Fibroblast of lung (primary cell): ENCODE results near the gene ELMO1. TPM values are rescaled to one million over a fixed set of nuclear protein-coding genes. Genes with fewer than 3 reads are reported as not detected.
A peak's percentile ranks its signal among the peaks of the same experiment; 100 is the strongest.

ENCODE experiments used
- DNase-seq, 2 donors: peaks; one replicate each; pipeline versions ENCODE4 v3.0.0 to v3.0.0-alpha.2; 2010; ENCODE audit warnings: low read depth in 2 of 2
- H2AFZ ChIP-seq: 2 replicates; pipeline ENCODE4 v1.5.1; 2012; ENCODE audit warnings: low read length, control low read depth, inconsistent platforms
- H3K27ac ChIP-seq: 2 replicates; pipeline ENCODE4 v1.5.1; 2011; ENCODE audit warnings: low read length, control low read depth; ENCODE audit not compliant: insufficient read depth
- H3K27me3 ChIP-seq: 2 replicates; pipeline ENCODE4 v1.5.1; 2011; ENCODE audit warnings: mild to moderate bottlenecking, low read length; ENCODE audit not compliant: control insufficient read depth, insufficient read depth
- H3K36me3 ChIP-seq: 2 replicates; pipeline ENCODE4 v1.5.1; 2011; ENCODE audit warnings: low read length; ENCODE audit not compliant: control insufficient read depth, insufficient read depth
- H3K4me1 ChIP-seq: 2 replicates; pipeline ENCODE4 v1.5.1; 2011; ENCODE audit warnings: low read length; ENCODE audit not compliant: control insufficient read depth, insufficient read depth; ENCODE audit errors: extremely low read depth
- H3K4me2 ChIP-seq: 2 replicates; pipeline ENCODE4 v1.5.1; 2011; ENCODE audit warnings: low read length, control low read depth; ENCODE audit not compliant: insufficient read depth; ENCODE audit errors: extremely low read depth
- H3K4me3 ChIP-seq, 4 experiments: fragments of 200-600 bp in 1 of 4; sonication (generic) in 1 of 4; replicated peaks in 1 of 4; 2 replicates each; pipeline ENCODE4 v1.5.1; 2011 to 2016; ENCODE audit warnings: low read length in 4 of 4, low read depth in 3 of 4, mild to moderate bottlenecking in 3 of 4, control low read depth in 2 of 4, inconsistent platforms in 1 of 4, mixed read lengths in 1 of 4; ENCODE audit not compliant: insufficient read depth in 1 of 4; ENCODE audit errors: control extremely low read depth in 1 of 4
- H3K79me2 ChIP-seq: 2 replicates; pipeline ENCODE4 v1.5.1; 2012; ENCODE audit warnings: mild to moderate bottlenecking, low read length, inconsistent platforms; ENCODE audit not compliant: control insufficient read depth, insufficient read depth
- H3K9ac ChIP-seq: 2 replicates; pipeline ENCODE4 v1.5.1; 2011; ENCODE audit warnings: mild to moderate bottlenecking, low read length, control low read depth; ENCODE audit not compliant: insufficient read depth
- H3K9me3 ChIP-seq: 2 replicates; pipeline ENCODE4 v1.5.1; 2012; ENCODE audit warnings: low read depth, low read length; ENCODE audit not compliant: control insufficient read depth, insufficient read depth
- H4K20me1 ChIP-seq: 2 replicates; pipeline ENCODE4 v1.5.1; 2011; ENCODE audit warnings: low read length; ENCODE audit not compliant: control insufficient read depth, insufficient read depth; ENCODE audit errors: extremely low read depth
- EZH2 ChIP-seq: IDR thresholded peaks from 2 replicates; pipeline ENCODE4 v1.5.1; 2012; ENCODE audit warnings: low read length, control low read depth, mild to moderate bottlenecking; ENCODE audit errors: missing control alignments
- polyA plus RNA-seq, 2 donors: library from polyadenylated mRNA; depleted of rRNA in 1 of 2; stranded (reverse) in 1 of 2; unstranded in 1 of 2; fragments of >200 nt; gene quantifications; 2 replicates each; pipeline ENCODE4 v1.2.1, GENCODE V29; 2011 to 2012; ENCODE audit warnings: missing spikeins in 1 of 2
- total RNA-seq: library from RNA; depleted of rRNA; stranded (reverse); fragments of >200 nt; gene quantifications from 2 replicates; pipeline ENCODE4 v1.2.1, GENCODE V29; 2014
- TF ChIP-seq, protein P1 (sequence below), 2 donors: IDR thresholded peaks in 1 of 2; conservative IDR thresholded peaks in 1 of 2; 1 replicate in 1 of 2; 2 replicates in 1 of 2; pipeline ENCODE4 v1.5.1; 2011 to 2012; ENCODE audit warnings: low read length in 2 of 2, control low read depth in 1 of 2, inconsistent platforms in 1 of 2, low read depth in 1 of 2, mild to moderate bottlenecking in 1 of 2

The ELMO1 gene
- total and polyA plus RNA-seq, 2 donors (not counting 1 experiment from before 2014, with no cell fraction given) = 0.50 TPM; not detected in 1

DNA sequence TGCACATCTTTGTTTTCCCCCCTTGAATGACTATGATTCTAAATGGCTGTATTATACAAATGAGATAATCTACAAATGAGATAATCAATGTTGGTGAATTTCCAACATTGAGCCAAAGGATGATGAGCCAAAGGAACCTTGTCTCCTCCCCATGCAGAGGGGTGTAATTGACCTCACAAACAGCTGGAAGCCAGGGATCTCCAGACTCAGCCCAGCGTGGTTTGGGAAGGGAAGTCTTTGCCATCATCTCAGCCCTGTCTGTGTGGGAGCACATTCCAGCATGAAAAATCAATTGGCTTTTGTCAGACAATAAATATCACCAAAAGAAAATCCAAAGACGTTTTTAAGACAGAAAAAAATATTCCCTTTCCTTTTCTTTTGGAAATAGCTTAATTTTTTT lies 452.9 kb downstream of the ELMO1 start:
- Histone ChIP-seq H3K4me2 (no peak overlapping the region), H3K27ac (no peak overlapping the region), H3K4me3 (no peak overlapping the region), H3K4me1 (no peaks in the 10 kb centered on the region), H4K20me1 (no peaks in the 10 kb centered on the region), H3K79me2 (no peaks in the 10 kb centered on the region), H3K9me3 (no peaks in the 10 kb centered on the region), H3K9ac (no peak overlapping the region), H3K27me3 (no peaks in the 10 kb centered on the region), H3K36me3 (no peaks in the 10 kb centered on the region), H2AFZ (no peak overlapping the region)
- no peak for DNase-seq
- TF ChIP-seq, protein P1, sequence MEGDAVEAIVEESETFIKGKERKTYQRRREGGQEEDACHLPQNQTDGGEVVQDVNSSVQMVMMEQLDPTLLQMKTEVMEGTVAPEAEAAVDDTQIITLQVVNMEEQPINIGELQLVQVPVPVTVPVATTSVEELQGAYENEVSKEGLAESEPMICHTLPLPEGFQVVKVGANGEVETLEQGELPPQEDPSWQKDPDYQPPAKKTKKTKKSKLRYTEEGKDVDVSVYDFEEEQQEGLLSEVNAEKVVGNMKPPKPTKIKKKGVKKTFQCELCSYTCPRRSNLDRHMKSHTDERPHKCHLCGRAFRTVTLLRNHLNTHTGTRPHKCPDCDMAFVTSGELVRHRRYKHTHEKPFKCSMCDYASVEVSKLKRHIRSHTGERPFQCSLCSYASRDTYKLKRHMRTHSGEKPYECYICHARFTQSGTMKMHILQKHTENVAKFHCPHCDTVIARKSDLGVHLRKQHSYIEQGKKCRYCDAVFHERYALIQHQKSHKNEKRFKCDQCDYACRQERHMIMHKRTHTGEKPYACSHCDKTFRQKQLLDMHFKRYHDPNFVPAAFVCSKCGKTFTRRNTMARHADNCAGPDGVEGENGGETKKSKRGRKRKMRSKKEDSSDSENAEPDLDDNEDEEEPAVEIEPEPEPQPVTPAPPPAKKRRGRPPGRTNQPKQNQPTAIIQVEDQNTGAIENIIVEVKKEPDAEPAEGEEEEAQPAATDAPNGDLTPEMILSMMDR (conservative IDR thresholded peaks at IDR 0.05 in 1 of 2, IDR thresholded peaks at IDR 0.05 in 1 of 2; ENCODE audit: low read depth in 1 of 2, low read length in 2 of 2) = no peak
- no peak for TF ChIP-seq EZH2

DNA sequence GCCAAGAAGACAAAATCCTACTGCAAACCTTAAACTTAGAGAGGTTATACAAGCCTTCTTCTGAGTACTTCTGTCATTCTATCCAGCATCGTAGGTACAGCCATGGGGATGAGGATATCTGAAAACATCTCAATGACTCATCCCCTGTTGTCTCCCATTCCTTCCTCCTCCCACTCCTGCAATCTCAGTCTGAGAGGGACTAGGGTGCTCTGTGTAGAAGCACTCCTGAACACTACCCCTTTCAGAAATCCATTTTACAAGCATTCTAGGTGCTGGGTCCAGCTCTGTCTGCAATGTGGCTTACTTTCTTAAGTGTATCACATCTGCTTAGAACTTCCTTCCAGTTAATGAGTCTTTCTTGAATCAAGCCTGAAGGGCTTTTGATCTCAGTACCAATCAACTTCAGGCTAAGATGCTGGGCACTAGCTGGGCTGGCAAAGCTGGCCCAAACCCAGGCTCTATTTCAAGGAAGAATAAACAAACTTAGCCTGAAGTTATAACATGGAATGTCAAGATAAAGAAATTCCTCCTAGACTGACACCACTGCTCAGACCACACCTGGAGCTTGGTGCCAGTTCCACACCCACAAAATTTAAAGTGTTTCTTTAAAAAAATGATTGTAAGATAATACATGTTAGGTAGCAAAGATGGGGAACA lies 454.1 kb downstream of the ELMO1 start:
- H3K27me3 ChIP-seq = no peaks in the 10 kb centered on the region
- H3K9me3 ChIP-seq = no peaks in the 10 kb centered on the region
- no peak overlapping the region for H3K27ac ChIP-seq
- H4K20me1 ChIP-seq = no peaks in the 10 kb centered on the region
- H2AFZ ChIP-seq = no peak overlapping the region
- TF ChIP-seq EZH2 = no peak
- TF ChIP-seq, protein P1 (conservative IDR thresholded peaks at IDR 0.05 in 1 of 2, IDR thresholded peaks at IDR 0.05 in 1 of 2; ENCODE audit: low read depth in 1 of 2, low read length in 2 of 2) = no peak
- peak in 1 of 2 donors; percentile 22 for DNase-seq
- no peaks in the 10 kb centered on the region for H3K4me1 ChIP-seq
- H3K36me3 ChIP-seq = no peaks in the 10 kb centered on the region
- no peak overlapping the region for H3K9ac ChIP-seq
- no peak overlapping the region for H3K4me2 ChIP-seq
- H3K4me3 ChIP-seq = no peak overlapping the region
- H3K79me2 ChIP-seq = no peaks in the 10 kb centered on the region

DNA sequence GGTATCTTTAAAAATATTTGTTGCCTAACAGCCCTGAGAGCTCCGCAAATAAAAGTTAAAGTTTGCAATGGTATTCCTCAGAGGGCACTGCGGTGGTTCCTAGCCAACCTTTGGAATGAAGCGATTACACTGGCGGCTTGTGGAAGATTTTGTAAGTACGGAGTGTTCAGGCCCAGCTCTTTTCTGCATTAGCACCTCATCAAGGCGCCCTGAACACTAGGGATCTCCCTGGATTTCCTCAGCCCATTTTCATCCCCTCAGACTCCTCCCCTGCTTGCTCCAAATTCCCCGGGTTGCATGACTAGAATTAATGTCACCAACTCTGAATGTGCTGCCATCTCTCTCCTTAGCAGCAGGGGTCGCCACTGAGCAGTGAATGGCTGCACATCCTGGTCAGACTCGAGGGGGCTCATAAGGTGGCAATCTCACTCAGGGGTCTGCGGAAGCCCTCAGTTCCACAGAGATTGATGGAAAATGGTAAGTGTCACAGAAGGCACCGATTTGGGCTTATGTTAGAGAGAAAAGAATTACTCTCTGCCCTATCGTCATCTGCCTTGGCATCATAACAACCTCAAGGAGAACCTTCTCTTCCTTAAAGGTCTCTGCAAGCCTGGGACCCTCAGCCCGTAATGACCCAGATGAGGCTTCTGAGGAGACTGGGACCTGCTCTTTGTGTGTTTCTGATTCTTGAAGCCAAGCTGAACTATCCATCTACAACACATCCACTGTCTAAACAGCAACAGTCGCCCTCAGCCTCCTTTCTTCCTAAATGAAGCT lies 461.5 kb downstream of the ELMO1 start:
- H3K4me1 ChIP-seq = no peaks in the 10 kb centered on the region
- H2AFZ ChIP-seq = no peak overlapping the region
- H3K4me3 ChIP-seq = no peak overlapping the region
- DNase-seq = peak; percentile 12 to 52
- TF ChIP-seq, protein P1 (conservative IDR thresholded peaks at IDR 0.05 in 1 of 2, IDR thresholded peaks at IDR 0.05 in 1 of 2; ENCODE audit: low read depth in 1 of 2, low read length in 2 of 2) = peak; percentile 91 to 94
- no peak for TF ChIP-seq EZH2
- H3K79me2 ChIP-seq = no peaks in the 10 kb centered on the region
- H3K9ac ChIP-seq = no peak overlapping the region
- H3K27me3 ChIP-seq = no peaks in the 10 kb centered on the region
- H3K9me3 ChIP-seq = no peaks in the 10 kb centered on the region
- no peaks in the 10 kb centered on the region for H3K36me3 ChIP-seq
- no peaks in the 10 kb centered on the region for H4K20me1 ChIP-seq
- no peak overlapping the region for H3K4me2 ChIP-seq
- H3K27ac ChIP-seq = no peak overlapping the region
